Upper lobe of right lung (tissue), 1 donor: ENCODE results near the gene SULT1C2. TPM values are rescaled to one million over a fixed set of nuclear protein-coding genes. Genes with fewer than 3 reads are reported as not detected.

Experiments used
- ATAC-seq: fragments of 200-7000 bp; cut with Tn5 transposase; one replicate; pipeline ENCODE4 v1.9.1; 2020; ENCODE audit warnings: mild to moderate bottlenecking, moderate library complexity
- DNase-seq: peaks from one replicate; pipeline ENCODE4 v3.0.0-alpha.2; 2020
- H3K27ac ChIP-seq: fragments of 200-600 bp; one replicate; pipeline ENCODE4 v1.8.0; 2022
- H3K27me3 ChIP-seq: fragments of 200-600 bp; one replicate; pipeline ENCODE4 v1.8.0; 2022; ENCODE audit warnings: mild to moderate bottlenecking
- H3K36me3 ChIP-seq: fragments of 200-600 bp; one replicate; pipeline ENCODE4 v1.8.0; 2022
- H3K4me1 ChIP-seq: fragments of 200-600 bp; one replicate; pipeline ENCODE4 v1.8.0; 2022
- H3K4me3 ChIP-seq: fragments of 200-600 bp; one replicate; pipeline ENCODE4 v1.8.0; 2022; ENCODE audit warnings: mild to moderate bottlenecking
- H3K9me3 ChIP-seq: fragments of 200-600 bp; one replicate; pipeline ENCODE4 v1.8.0; 2022
- intact Hi-C: fragments of 100-400 bp; cut with DNase I; formaldehyde crosslinking; loops from one replicate; pipeline ENCODE4 v1.11.0; 2022
- total RNA-seq: library from RNA; stranded (reverse); fragmentation: NEBNext Ultra II Directional; extraction: Animal tissue kit (Norgen Biotek cat#: 25700); gene quantifications from one replicate; pipeline ENCODE4 v1.2.1, GENCODE V29; 2021
- TF ChIP-seq, protein P1 (sequence below): fragments of 200-600 bp; IDR thresholded peaks from one replicate; pipeline ENCODE4 v1.8.0; 2022; ENCODE audit warnings: antibody characterized with exemption
- donor health status: DM: no; HTN: yes; CAD: no; lungs with severe emphysema.

Gene SULT1C2
- total RNA-seq, 1 donor from 2014 or later = 5.8 TPM

DNA sequence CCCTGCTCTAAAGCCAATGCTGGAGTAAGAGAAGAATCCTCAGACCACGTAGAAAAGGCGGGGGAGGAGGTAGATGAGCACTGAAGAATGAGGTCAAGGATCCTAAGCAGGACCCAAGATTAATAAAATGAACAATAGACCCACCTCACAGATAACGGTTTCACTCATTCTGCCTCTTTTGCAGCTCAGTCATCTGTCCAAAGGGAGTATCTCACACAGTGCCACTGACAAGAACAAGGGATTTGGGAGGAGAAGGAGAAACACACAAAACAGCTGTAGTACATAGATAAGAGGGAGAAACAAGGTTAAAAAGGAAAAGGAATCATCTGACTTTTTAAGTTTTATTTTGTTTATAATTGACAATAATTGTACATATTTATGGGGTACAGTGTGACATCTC, 58.1 kb downstream of the SULT1C2 start:
- no peaks in the 10 kb centered on the region for H3K4me1 ChIP-seq
- DNase-seq (no peak), ATAC-seq (no peak)
- intact Hi-C loops = no loop called here
- no peaks in the 10 kb centered on the region for H3K9me3 ChIP-seq
- no peak overlapping the region for H3K27ac ChIP-seq
- H3K27me3 ChIP-seq = no peaks in the 10 kb centered on the region
- TF ChIP-seq, protein P1, sequence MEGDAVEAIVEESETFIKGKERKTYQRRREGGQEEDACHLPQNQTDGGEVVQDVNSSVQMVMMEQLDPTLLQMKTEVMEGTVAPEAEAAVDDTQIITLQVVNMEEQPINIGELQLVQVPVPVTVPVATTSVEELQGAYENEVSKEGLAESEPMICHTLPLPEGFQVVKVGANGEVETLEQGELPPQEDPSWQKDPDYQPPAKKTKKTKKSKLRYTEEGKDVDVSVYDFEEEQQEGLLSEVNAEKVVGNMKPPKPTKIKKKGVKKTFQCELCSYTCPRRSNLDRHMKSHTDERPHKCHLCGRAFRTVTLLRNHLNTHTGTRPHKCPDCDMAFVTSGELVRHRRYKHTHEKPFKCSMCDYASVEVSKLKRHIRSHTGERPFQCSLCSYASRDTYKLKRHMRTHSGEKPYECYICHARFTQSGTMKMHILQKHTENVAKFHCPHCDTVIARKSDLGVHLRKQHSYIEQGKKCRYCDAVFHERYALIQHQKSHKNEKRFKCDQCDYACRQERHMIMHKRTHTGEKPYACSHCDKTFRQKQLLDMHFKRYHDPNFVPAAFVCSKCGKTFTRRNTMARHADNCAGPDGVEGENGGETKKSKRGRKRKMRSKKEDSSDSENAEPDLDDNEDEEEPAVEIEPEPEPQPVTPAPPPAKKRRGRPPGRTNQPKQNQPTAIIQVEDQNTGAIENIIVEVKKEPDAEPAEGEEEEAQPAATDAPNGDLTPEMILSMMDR = no peak
- H3K36me3 ChIP-seq = no peaks in the 10 kb centered on the region
- H3K4me3 ChIP-seq = no peak overlapping the region

DNA sequence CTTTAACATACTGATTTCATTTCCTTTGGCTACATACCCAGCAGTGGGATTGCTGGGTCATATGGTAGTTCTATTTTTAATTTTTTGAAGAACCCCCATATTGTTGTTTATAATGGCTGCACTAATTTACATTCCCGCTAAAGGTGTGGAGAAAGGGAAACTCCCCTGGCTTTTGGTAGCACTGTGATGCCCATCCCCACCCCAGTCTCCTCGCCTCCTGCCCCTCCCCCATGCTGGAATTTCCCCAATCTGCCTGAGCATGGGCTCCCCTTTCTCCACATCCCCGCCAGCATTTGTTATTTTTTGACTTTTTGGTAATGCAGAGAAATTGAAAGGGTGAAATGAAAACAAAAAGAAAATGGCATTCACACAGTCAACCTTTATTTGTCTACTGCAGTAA, 59.1 kb downstream of the SULT1C2 start:
- no peak overlapping the region for H3K4me3 ChIP-seq
- ATAC-seq (no peak), DNase-seq (no peak)
- H3K4me1 ChIP-seq = no peaks in the 10 kb centered on the region
- no peaks in the 10 kb centered on the region for H3K27me3 ChIP-seq
- intact Hi-C loops = no loop called here
- TF ChIP-seq, protein P1 = no peak
- H3K27ac ChIP-seq = no peak overlapping the region
- no peaks in the 10 kb centered on the region for H3K36me3 ChIP-seq
- no peaks in the 10 kb centered on the region for H3K9me3 ChIP-seq

DNA sequence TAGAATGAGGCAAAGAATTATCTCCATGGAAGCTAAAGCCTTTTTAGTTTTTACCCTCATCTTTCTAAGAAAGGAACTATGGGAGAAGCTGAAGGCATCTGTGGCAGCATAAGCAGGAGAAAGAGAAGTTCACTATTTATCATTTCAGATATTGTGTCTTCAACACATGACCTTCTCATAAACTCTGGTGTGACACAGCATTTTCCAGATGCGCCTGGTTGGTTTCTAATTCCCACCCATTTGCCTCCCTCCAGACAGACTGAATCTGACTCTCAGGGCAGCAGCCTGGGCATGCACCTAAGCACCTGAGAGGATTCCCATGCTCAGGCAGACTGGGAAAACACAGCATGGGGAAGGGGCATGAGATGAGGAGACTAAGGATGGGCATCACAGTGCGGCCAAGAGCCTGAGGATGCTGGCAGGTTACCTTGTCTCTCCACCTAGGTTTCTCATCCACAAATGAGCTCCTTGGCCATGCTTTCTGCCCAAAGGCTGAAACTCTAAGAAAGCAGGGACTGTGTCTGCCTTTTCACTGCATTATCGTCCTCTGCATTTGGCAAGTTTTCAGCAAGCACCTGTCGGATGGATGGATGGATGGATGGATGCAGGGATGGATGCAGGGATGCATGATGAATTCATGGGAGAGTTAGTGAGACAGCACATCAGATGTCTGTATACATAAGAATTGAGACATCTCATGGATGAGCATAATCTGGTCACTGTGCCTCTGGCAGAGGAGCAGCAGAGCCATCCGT, 60.3 kb downstream of the SULT1C2 start:
- no peaks in the 10 kb centered on the region for H3K27me3 ChIP-seq
- intact Hi-C loops = no loop called here
- TF ChIP-seq, protein P1 = no peak
- no peaks in the 10 kb centered on the region for H3K4me1 ChIP-seq
- DNase-seq = no peak
- no peaks in the 10 kb centered on the region for H3K36me3 ChIP-seq
- no peak overlapping the region for H3K4me3 ChIP-seq
- H3K27ac ChIP-seq = no peak overlapping the region
- no peak for ATAC-seq
- no peaks in the 10 kb centered on the region for H3K9me3 ChIP-seq

DNA sequence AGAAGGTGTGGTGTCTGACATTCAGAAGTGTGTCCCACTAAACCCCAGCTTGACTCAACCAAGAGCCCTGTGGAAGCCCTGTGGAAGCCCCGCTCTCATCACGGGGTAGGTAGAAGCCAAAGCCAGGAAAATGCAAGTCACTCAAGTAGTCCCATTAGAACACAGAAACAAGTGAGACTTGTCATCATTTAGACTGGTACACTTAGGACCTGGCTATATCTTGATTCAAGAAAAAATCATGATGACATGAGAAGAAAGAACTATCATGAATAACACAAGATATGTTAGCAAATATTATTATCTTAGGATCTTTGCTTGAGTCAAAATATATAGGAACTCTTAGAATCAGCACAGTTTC, 60.9 kb downstream of the SULT1C2 start:
- TF ChIP-seq, protein P1 = no peak
- intact Hi-C loops = no loop called here
- H3K27me3 ChIP-seq = no peaks in the 10 kb centered on the region
- no peak overlapping the region for H3K27ac ChIP-seq
- DNase-seq = no peak
- H3K4me3 ChIP-seq = no peak overlapping the region
- H3K9me3 ChIP-seq = no peaks in the 10 kb centered on the region
- ATAC-seq = no peak
- no peaks in the 10 kb centered on the region for H3K36me3 ChIP-seq
- no peaks in the 10 kb centered on the region for H3K4me1 ChIP-seq

DNA sequence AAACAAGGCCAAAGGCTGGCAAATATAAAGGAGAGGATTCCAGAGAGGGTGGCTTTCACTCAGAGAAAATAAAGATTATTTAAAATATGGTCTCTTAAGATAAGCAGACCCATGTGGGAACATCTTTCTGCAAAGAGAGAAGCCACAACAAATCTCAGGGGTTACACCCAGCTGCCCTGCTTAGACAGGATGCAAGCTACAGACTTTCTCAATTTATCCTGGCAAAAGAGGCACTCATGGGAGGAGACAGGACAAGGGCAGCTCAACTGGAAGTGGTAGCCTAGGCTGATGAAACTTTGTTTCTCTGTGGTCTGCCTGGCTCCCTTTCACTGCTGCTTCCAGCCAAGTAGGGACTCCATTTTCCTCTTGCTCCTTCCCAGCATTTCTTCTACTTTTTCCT, 63.2 kb downstream of the SULT1C2 start:
- Histone ChIP-seq H3K4me3 (no peak overlapping the region), H3K27me3 (no peaks in the 10 kb centered on the region), H3K9me3 (no peaks in the 10 kb centered on the region), H3K4me1 (no peaks in the 10 kb centered on the region), H3K36me3 (no peaks in the 10 kb centered on the region), H3K27ac (no peak overlapping the region)
- TF ChIP-seq, protein P1 = no peak
- DNase-seq = no peak
- intact Hi-C loops = loop anchor here (10.0 kb wide), 1 partner anchor 233 kb away; no protein-coding TSS in a partner anchor
- ATAC-seq = no peak
